OCI-LY7 (cell line): ENCODE measurements around the gene PTPRCAP. TPM values are rescaled to one million over a fixed set of nuclear protein-coding genes. Genes with fewer than 3 reads are reported as not detected.

Experiments
- BruUV-seq: library from RNA; stranded (reverse); fragments of 400-500 nt; replicated peaks from 2 replicates; lab custom pipeline; 2021; lab: Mats Ljungman, UMichigan
- CTCF ChIA-PET: fragments of 300-600 bp; sonication (Branson Sonifier 250); formaldehyde crosslinking; loops from one replicate; lab custom pipeline; 2022; ENCODE audit warnings: antibody characterized with exemption; ENCODE audit not compliant: unreplicated experiment; lab: Charles Lee
- POLR2A ChIA-PET: fragments of 300-600 bp; sonication (Branson Sonifier 250); formaldehyde crosslinking; loops from one replicate; lab custom pipeline; 2022; ENCODE audit warnings: antibody characterized with exemption; lab: Charles Lee
- DNase-seq: peaks from one replicate; pipeline ENCODE4 v3.0.0-alpha.2; 2015; ENCODE audit warnings: low spot score
- H2AFZ ChIP-seq: fragments of 200-600 bp; sonication (generic), shearing (Covaris generic); 2 replicates; pipeline ENCODE4 v1.6.1; 2014; ENCODE audit warnings: mild to moderate bottlenecking, antibody characterized with exemption, low read length, moderate library complexity
- H3K27ac ChIP-seq: fragments of 200-600 bp; sonication (generic); 2 replicates; pipeline ENCODE4 v1.5.1; 2014; ENCODE audit warnings: mixed run types, low read depth, mild to moderate bottlenecking, moderate library complexity, low read length, inconsistent platforms; ENCODE audit not compliant: poor library complexity, severe bottlenecking
- H3K36me3 ChIP-seq: fragments of 200-600 bp; sonication (generic); 2 replicates; pipeline ENCODE4 v1.6.1; 2014; ENCODE audit warnings: mild to moderate bottlenecking, antibody characterized with exemption, low read length, moderate library complexity, mixed read lengths; ENCODE audit not compliant: insufficient read depth
- H3K4me1 ChIP-seq: fragments of 200-600 bp; sonication (generic); 2 replicates; pipeline ENCODE4 v1.5.1; 2014; ENCODE audit warnings: mild to moderate bottlenecking, low read length; ENCODE audit not compliant: insufficient read depth, poor library complexity, severe bottlenecking
- H3K4me2 ChIP-seq: fragments of 200-600 bp; sonication (generic); 2 replicates; pipeline ENCODE4 v1.6.1; 2014; ENCODE audit warnings: mild to moderate bottlenecking, low read length
- H3K4me3 ChIP-seq: fragments of 200-600 bp; sonication (generic); 2 replicates; pipeline ENCODE4 v1.5.1; 2014; ENCODE audit warnings: mild to moderate bottlenecking, low read depth, low read length; ENCODE audit not compliant: poor library complexity, severe bottlenecking
- H3K79me2 ChIP-seq: fragments of 200-600 bp; sonication (generic); 2 replicates; pipeline ENCODE4 v1.6.1; 2016; ENCODE audit warnings: low read depth, mild to moderate bottlenecking, low read length, moderate library complexity, mixed read lengths; ENCODE audit not compliant: insufficient read depth
- H3K9me2 ChIP-seq: fragments of 200-600 bp; sonication (generic); 2 replicates; pipeline ENCODE4 v1.6.1; 2016; ENCODE audit warnings: mild to moderate bottlenecking, low read length, mixed read lengths; ENCODE audit not compliant: insufficient read depth
- H3K9me3 ChIP-seq: fragments of 200-600 bp; sonication (generic); 2 replicates; pipeline ENCODE4 v1.6.1; 2014; ENCODE audit warnings: mild to moderate bottlenecking, mixed run types, low read length, mixed read lengths
- H4K20me1 ChIP-seq: fragments of 200-600 bp; sonication (generic); 2 replicates; pipeline ENCODE4 v1.6.1; 2014; ENCODE audit warnings: mild to moderate bottlenecking, antibody characterized with exemption, low read length, moderate library complexity, mixed read lengths; ENCODE audit not compliant: insufficient read depth
- EZH2phosphoT487 ChIP-seq: fragments of 200-600 bp; sonication (generic); IDR thresholded peaks from 2 replicates; pipeline ENCODE4 v1.6.1; 2018; ENCODE audit warnings: low read depth, borderline replicate concordance, mild to moderate bottlenecking, mixed run types, antibody characterized with exemption, low read length, moderate library complexity, mixed read lengths
- intact Hi-C: fragments of 100-400 bp; cut with micrococcal nuclease; formaldehyde crosslinking; loops from one replicate; pipeline ENCODE4 v1.10.0; 2022; ENCODE audit not compliant: unreplicated experiment
- total RNA-seq, 2 experiments: library from RNA; depleted of rRNA in 1 of 2; stranded (reverse); fragments of >200 nt in 1 of 2; shearing (Covaris generic) in 1 of 2; gene quantifications; 2 replicates each; pipeline ENCODE4 v1.2.3, GENCODE V29; 2014 to 2022
- TF ChIP-seq, protein P1 (sequence below): fragments of 200-600 bp; sonication (generic); conservative IDR thresholded peaks from 2 replicates; pipeline ENCODE4 v1.5.1; 2014; ENCODE audit warnings: mild to moderate bottlenecking, antibody characterized with exemption, low read length, moderate library complexity, mixed read lengths

Gene PTPRCAP
- total RNA-seq, 2 experiments from 2014 or later: 129 to 212 TPM

GRCh38 chr11:67409781-67410368 lies 27.6 kb downstream of the PTPRCAP start:
- TF ChIP-seq, protein P1, sequence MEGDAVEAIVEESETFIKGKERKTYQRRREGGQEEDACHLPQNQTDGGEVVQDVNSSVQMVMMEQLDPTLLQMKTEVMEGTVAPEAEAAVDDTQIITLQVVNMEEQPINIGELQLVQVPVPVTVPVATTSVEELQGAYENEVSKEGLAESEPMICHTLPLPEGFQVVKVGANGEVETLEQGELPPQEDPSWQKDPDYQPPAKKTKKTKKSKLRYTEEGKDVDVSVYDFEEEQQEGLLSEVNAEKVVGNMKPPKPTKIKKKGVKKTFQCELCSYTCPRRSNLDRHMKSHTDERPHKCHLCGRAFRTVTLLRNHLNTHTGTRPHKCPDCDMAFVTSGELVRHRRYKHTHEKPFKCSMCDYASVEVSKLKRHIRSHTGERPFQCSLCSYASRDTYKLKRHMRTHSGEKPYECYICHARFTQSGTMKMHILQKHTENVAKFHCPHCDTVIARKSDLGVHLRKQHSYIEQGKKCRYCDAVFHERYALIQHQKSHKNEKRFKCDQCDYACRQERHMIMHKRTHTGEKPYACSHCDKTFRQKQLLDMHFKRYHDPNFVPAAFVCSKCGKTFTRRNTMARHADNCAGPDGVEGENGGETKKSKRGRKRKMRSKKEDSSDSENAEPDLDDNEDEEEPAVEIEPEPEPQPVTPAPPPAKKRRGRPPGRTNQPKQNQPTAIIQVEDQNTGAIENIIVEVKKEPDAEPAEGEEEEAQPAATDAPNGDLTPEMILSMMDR: no peak
- no peak for TF ChIP-seq EZH2phosphoT487
- intact Hi-C loops: loop anchor here (2.0 to 10.0 kb wide), 4 partner anchors 27 to 235 kb away; partner anchors contain the start of genes PTPRCAP and TMEM134
- H3K4me3 ChIP-seq: peak overlapping the region; percentile 79

GRCh38 chr11:67409261-67409666 lies 28.2 kb downstream of the PTPRCAP start:
- H3K9me3 ChIP-seq: no peaks in the 10 kb centered on the region
- H2AFZ ChIP-seq: no peak overlapping the region
- peaks cover 47% of the 10 kb centered on the region for H3K36me3 ChIP-seq
- H3K4me3 ChIP-seq: peak overlapping the region; percentile 79
- peaks cover 88% of the 10 kb centered on the region for H3K4me1 ChIP-seq
- TF ChIP-seq EZH2phosphoT487: no peak
- TF ChIP-seq, protein P1: no peak
- CTCF ChIA-PET: interaction anchor here (0.6 kb wide), 1 partner anchor 141 kb away, joined by 3 read pairs; no protein-coding TSS in a partner anchor
- H3K79me2 ChIP-seq: peaks cover 31% of the 10 kb centered on the region; the same call in 1 of the 2 replicates
- peak overlapping the region; percentile 97 for H3K27ac ChIP-seq
- no TSS peak for BruUV-seq
- POLR2A ChIA-PET: interaction anchor here (0.6 to 1.4 kb wide), 5 partner anchors 9 to 77 kb away, joined by 3 to 7 read pairs (median 3); partner anchors contain the start of gene RAD9A
- peak; percentile 95 for DNase-seq
- no peaks in the 10 kb centered on the region for H3K9me2 ChIP-seq
- H4K20me1 ChIP-seq: no peaks in the 10 kb centered on the region
- intact Hi-C loops: loop anchor here (2.0 to 10.0 kb wide), 4 partner anchors 28 to 236 kb away; partner anchors contain the start of genes PTPRCAP and TMEM134
- H3K4me2 ChIP-seq: peak overlapping the region; percentile 73

More at GRCh38 chr11:67409781-67410368, 27.6 kb downstream of the PTPRCAP start:
- peak; percentile 82 for DNase-seq
- H3K79me2 ChIP-seq: peaks cover 24% of the 10 kb centered on the region; the same call in 1 of the 2 replicates
- POLR2A ChIA-PET: interaction anchor here (0.9 kb wide), 1 partner anchor 18 kb away, joined by 3 read pairs; the partner anchor contains the start of gene RAD9A
- peak overlapping the region; percentile 73 for H3K4me2 ChIP-seq
- peaks cover 86% of the 10 kb centered on the region for H3K4me1 ChIP-seq
- H3K9me2 ChIP-seq: no peaks in the 10 kb centered on the region
- H3K27ac ChIP-seq: peak overlapping the region; percentile 97
- peaks cover 47% of the 10 kb centered on the region for H3K36me3 ChIP-seq
- no TSS peak for BruUV-seq
- CTCF ChIA-PET: no interaction called here
- no peaks in the 10 kb centered on the region for H3K9me3 ChIP-seq
- no peak overlapping the region for H2AFZ ChIP-seq
- no peaks in the 10 kb centered on the region for H4K20me1 ChIP-seq
